Loucy (cell line): ENCODE data around the gene KDM7A.

Source experiments
- H2AFZ ChIP-seq: fragments of 200-600 bp; sonication (generic); 2 replicates; pipeline ENCODE4 v1.6.0; 2016; ENCODE audit warnings: antibody characterized with exemption, mild to moderate bottlenecking, low read length, moderate library complexity
- H3F3A ChIP-seq: fragments of 200-600 bp; 2 replicates; pipeline ENCODE4 v1.6.0; 2016; ENCODE audit warnings: antibody characterized with exemption, low read depth, mild to moderate bottlenecking
- H3K27me3 ChIP-seq: fragments of 200-600 bp; sonication (generic); 2 replicates; pipeline ENCODE4 v1.6.1; 2014; ENCODE audit warnings: low read length, mild to moderate bottlenecking; ENCODE audit not compliant: insufficient read depth, poor library complexity, severe bottlenecking
- H3K36me3 ChIP-seq: fragments of 200-600 bp; sonication (generic); 2 replicates; pipeline ENCODE4 v1.6.1; 2016; ENCODE audit warnings: low read length; ENCODE audit not compliant: insufficient read depth
- H3K4me1 ChIP-seq: fragments of 200-600 bp; sonication (generic); 2 replicates; pipeline ENCODE4 v1.5.1; 2014; ENCODE audit warnings: low read length, mild to moderate bottlenecking; ENCODE audit not compliant: insufficient read depth, poor library complexity, severe bottlenecking
- H3K4me2 ChIP-seq: fragments of 200-600 bp; sonication (generic); 2 replicates; pipeline ENCODE4 v1.6.0; 2014; ENCODE audit warnings: antibody characterized with exemption, low read length, low read depth, mild to moderate bottlenecking; ENCODE audit not compliant: poor library complexity, severe bottlenecking
- H3K4me3 ChIP-seq: fragments of 200-600 bp; sonication (generic); 2 replicates; pipeline ENCODE4 v1.5.1; 2014; ENCODE audit warnings: low read length, mild to moderate bottlenecking, mixed read lengths; ENCODE audit not compliant: poor library complexity, severe bottlenecking
- H3K79me2 ChIP-seq: fragments of 200-600 bp; sonication (generic); 2 replicates; pipeline ENCODE4 v1.6.1; 2014; ENCODE audit warnings: low read length; ENCODE audit not compliant: insufficient read depth
- H3K9ac ChIP-seq: fragments of 200-600 bp; sonication (generic); 2 replicates; pipeline ENCODE4 v1.6.0; 2014; ENCODE audit warnings: mild to moderate bottlenecking, low read depth, low read length, moderate library complexity; ENCODE audit not compliant: poor library complexity, severe bottlenecking
- H3K9me2 ChIP-seq: fragments of 200-600 bp; sonication (generic); replicated peaks from 2 replicates; pipeline ENCODE4 v1.6.1; 2016; ENCODE audit warnings: low read depth, low read length, mixed read lengths
- H3K9me3 ChIP-seq: fragments of 200-600 bp; sonication (generic); 2 replicates; pipeline ENCODE4 v1.6.1; 2014; ENCODE audit warnings: mild to moderate bottlenecking, antibody characterized with exemption, low read length, low read depth; ENCODE audit not compliant: insufficient read depth
- H4K20me1 ChIP-seq: fragments of 200-600 bp; sonication (generic); 2 replicates; pipeline ENCODE4 v1.6.0; 2014; ENCODE audit warnings: antibody characterized with exemption, low read length, mild to moderate bottlenecking; ENCODE audit not compliant: insufficient read depth, poor library complexity, severe bottlenecking
- CTCF ChIP-seq: fragments of 200-600 bp; sonication (generic); conservative IDR thresholded peaks from 2 replicates; pipeline ENCODE4 v1.5.1; 2014; ENCODE audit warnings: mild to moderate bottlenecking, antibody characterized with exemption, low read length
- EZH2phosphoT487 ChIP-seq: fragments of 200-600 bp; IDR thresholded peaks from 2 replicates; pipeline ENCODE4 v1.6.1; 2018; ENCODE audit warnings: antibody characterized with exemption, mild to moderate bottlenecking, moderate library complexity, borderline replicate concordance

The KDM7A gene

GRCh38 chr7:140134039-140134438 is 42.7 kb downstream of the KDM7A start:
- H3K36me3 ChIP-seq, result peaks cover 15% of the 10 kb centered on the region; the same call in 1 of the 2 replicates
- no peak overlapping the region for H3K4me3 ChIP-seq
- H3K4me1 ChIP-seq, result no peaks in the 10 kb centered on the region
- H3K9ac ChIP-seq, result no peak overlapping the region
- no peaks in the 10 kb centered on the region for H3K27me3 ChIP-seq
- no peak for TF ChIP-seq EZH2phosphoT487
- TF ChIP-seq CTCF, result no peak
- no peaks in the 10 kb centered on the region for H4K20me1 ChIP-seq
- no peaks in the 10 kb centered on the region for H3K9me3 ChIP-seq
- no peak overlapping the region for H2AFZ ChIP-seq
- no peaks in the 10 kb centered on the region for H3F3A ChIP-seq
- H3K79me2 ChIP-seq, result no peaks in the 10 kb centered on the region
- H3K4me2 ChIP-seq, result no peak overlapping the region
- no peaks in the 10 kb centered on the region for H3K9me2 ChIP-seq

GRCh38 chr7:140127360-140128127 is 49.2 kb downstream of the KDM7A start:
- no peaks in the 10 kb centered on the region for H3K27me3 ChIP-seq

GRCh38 chr7:140126435-140127034 is 50.2 kb downstream of the KDM7A start:
- Histone ChIP-seq H3K4me1 (no peaks in the 10 kb centered on the region), H3K36me3 (peaks cover 14% of the 10 kb centered on the region; the same call in 1 of the 2 replicates), H3K79me2 (no peaks in the 10 kb centered on the region), H3K9me3 (no peaks in the 10 kb centered on the region), H3K27me3 (no peaks in the 10 kb centered on the region), H3K9me2 (no peaks in the 10 kb centered on the region), H3K4me2 (no peak overlapping the region), H4K20me1 (no peaks in the 10 kb centered on the region), H3K9ac (no peak overlapping the region), H3F3A (no peaks in the 10 kb centered on the region), H3K4me3 (no peak overlapping the region), H2AFZ (no peak overlapping the region)
- TF ChIP-seq EZH2phosphoT487 (no peak), CTCF (no peak)

More at GRCh38 chr7:140127360-140128127, 49.2 kb downstream of the KDM7A start:
- Histone ChIP-seq H2AFZ (no peak overlapping the region), H3K4me1 (no peaks in the 10 kb centered on the region), H3K9me3 (no peaks in the 10 kb centered on the region), H3K9ac (no peak overlapping the region), H3K4me3 (no peak overlapping the region), H3F3A (no peaks in the 10 kb centered on the region), H3K4me2 (no peak overlapping the region), H4K20me1 (no peaks in the 10 kb centered on the region), H3K9me2 (no peaks in the 10 kb centered on the region), H3K36me3 (peaks cover 23% of the 10 kb centered on the region; the same call in 1 of the 2 replicates), H3K79me2 (no peaks in the 10 kb centered on the region)
- TF ChIP-seq CTCF, result no peak
- TF ChIP-seq EZH2phosphoT487, result no peak
